ENCODE results near the gene EFCAB13. TPM values are rescaled to one million over a fixed set of nuclear protein-coding genes. Genes with fewer than 3 reads are reported as not detected.

Gene EFCAB13
- total and polyA plus RNA-seq, 12 donors, result 1.1 to 7.5 (median 3.4) TPM

DNA sequence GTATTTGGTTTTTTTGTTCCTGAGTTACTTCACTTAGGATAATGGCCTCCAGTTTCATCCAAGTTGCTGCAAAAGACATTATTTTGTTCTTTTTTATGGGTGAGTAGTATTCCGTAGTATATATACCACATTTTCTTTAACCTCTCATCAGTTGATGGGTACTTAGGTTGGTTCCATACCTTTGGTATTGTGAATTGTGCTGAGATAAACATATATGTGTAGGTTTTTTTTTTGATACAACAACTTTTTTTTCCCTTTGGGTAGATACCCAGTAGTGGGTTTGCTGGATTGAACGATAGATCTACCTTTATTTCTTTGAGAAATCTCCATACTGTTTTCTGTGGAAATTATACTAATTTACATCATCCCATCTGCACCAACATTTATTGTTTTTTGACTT is 6.8 kb downstream of the EFCAB13 start:
- TF ChIP-seq, protein P1, sequence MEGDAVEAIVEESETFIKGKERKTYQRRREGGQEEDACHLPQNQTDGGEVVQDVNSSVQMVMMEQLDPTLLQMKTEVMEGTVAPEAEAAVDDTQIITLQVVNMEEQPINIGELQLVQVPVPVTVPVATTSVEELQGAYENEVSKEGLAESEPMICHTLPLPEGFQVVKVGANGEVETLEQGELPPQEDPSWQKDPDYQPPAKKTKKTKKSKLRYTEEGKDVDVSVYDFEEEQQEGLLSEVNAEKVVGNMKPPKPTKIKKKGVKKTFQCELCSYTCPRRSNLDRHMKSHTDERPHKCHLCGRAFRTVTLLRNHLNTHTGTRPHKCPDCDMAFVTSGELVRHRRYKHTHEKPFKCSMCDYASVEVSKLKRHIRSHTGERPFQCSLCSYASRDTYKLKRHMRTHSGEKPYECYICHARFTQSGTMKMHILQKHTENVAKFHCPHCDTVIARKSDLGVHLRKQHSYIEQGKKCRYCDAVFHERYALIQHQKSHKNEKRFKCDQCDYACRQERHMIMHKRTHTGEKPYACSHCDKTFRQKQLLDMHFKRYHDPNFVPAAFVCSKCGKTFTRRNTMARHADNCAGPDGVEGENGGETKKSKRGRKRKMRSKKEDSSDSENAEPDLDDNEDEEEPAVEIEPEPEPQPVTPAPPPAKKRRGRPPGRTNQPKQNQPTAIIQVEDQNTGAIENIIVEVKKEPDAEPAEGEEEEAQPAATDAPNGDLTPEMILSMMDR (IDR thresholded peaks at IDR 0.05), result no peak
- TF ChIP-seq POLR2A (IDR thresholded peaks at IDR 0.05), result no peak
- intact Hi-C loops (cut with DNase I), result no loop called here
- Histone ChIP-seq H3K9me3 (replicated peaks in 1 of 3) (no peaks in the 10 kb centered on the region), H3K4me1 (replicated peaks in 1 of 2) (no peaks in the 10 kb centered on the region), H3K4me3 (no peak overlapping the region), H3K27ac (no peak overlapping the region), H3K27me3 (no peaks in the 10 kb centered on the region), H3K36me3 (replicated peaks in 1 of 2) (no peaks in the 10 kb centered on the region)
- no peak for DNase-seq
- 95 to 99% (median 97%) methylated on average over 2 of the region's 2 CpGs for WGBS, 4 donors

DNA sequence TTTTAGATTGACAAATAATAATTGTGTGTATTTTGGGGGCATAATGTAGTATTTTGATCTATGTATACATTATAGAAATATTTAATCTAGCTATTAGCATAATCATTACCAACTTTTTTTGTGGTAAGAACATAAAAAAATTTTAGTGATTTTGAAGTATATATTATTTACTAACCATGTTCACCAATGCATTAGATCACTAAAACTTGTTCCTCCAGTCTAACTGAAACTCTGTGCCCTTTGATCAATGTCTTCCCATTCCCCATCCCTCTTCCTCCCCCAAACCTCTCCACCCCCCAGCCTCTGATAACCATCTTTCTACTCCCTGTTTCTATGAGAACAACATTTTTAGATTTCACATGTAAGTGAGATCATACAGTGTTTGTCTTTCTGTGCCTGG is 8.5 kb downstream of the EFCAB13 start:
- no peaks in the 10 kb centered on the region for H3K36me3 ChIP-seq (replicated peaks in 1 of 2)
- DNase-seq, result no peak
- TF ChIP-seq, protein P1 (IDR thresholded peaks at IDR 0.05), result no peak

DNA sequence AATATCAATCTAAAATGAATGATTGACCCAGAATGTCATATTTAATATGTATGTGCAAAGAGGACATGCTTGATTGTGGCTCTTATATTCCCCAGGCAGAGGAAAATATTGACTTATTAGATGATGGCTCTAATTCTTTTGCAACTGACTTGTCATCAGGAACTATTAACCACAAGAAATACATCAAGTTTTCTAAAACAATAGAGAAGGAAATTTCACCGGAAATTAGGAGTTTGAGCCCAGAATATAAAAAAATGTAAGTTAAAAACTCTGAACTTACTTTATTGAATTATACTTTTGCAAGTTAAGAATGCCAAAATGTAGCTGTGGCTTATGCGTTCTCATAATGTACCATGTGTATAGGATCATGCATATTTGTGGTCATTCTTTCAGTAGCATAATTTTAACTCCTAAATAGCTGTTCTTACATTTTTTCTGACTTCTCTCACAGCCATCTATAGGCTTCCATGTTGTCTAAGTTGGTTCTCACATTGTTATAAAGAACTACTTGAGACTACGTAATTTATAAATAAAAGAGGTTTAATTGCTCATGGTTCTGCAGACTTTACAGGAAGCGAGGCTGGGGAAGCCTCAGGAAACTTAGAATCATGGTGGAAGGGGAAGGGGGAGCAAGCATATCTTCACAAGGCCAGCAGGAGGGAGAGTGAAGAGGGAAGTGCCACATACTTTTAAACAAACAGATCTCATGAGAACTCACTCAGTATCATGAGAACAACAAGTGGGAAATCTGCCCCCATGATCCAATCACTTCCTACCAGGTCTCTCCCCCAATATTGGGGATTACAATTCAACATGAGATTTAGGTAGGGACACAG is 11.6 kb downstream of the EFCAB13 start:
- intact Hi-C loops (cut with DNase I), result no loop called here
- TF ChIP-seq POLR2A (IDR thresholded peaks at IDR 0.05), result no peak
- TF ChIP-seq, protein P1 (IDR thresholded peaks at IDR 0.05), result no peak
- Histone ChIP-seq H3K9me3 (replicated peaks in 1 of 3) (no peaks in the 10 kb centered on the region), H3K4me3 (no peak overlapping the region), H3K36me3 (replicated peaks in 1 of 2) (no peaks in the 10 kb centered on the region), H3K27ac (no peak overlapping the region), H3K4me1 (replicated peaks in 1 of 2) (no peaks in the 10 kb centered on the region), H3K27me3 (no peaks in the 10 kb centered on the region)
- 78 to 81% (median 80%) methylated on average over 4 of the region's 4 CpGs for WGBS, 4 donors
- DNase-seq, result no peak

More for the DNA sequence above, 8.5 kb downstream of the EFCAB13 start:
- H3K27me3 ChIP-seq, result no peaks in the 10 kb centered on the region
- no peaks in the 10 kb centered on the region for H3K9me3 ChIP-seq (replicated peaks in 1 of 3)
- H3K4me3 ChIP-seq, result no peak overlapping the region
- intact Hi-C loops (cut with DNase I), result no loop called here
- no peaks in the 10 kb centered on the region for H3K4me1 ChIP-seq (replicated peaks in 1 of 2)
- H3K27ac ChIP-seq, result no peak overlapping the region

DNA sequence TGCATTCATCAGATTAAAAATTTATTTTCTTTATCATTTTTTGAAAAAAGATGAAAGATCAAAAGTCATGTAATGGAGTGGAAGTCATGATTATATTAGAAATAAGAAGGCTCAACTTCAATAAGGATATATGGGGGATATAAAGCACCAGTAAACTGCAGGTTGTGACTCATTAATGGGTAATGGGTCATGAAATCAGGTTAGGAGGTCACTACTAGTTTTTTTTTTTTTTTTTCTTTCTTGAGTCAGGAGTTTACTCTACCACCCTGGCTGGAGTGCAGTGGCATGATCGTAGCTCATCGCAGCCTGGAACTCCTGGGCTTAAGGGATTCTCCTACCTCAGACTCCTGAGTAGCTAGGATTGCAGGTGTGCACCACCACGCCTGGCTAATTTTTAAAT is 14.3 kb downstream of the EFCAB13 start:
- Histone ChIP-seq H3K4me1 (replicated peaks in 1 of 2) (no peaks in the 10 kb centered on the region), H3K4me3 (no peak overlapping the region), H3K9me3 (replicated peaks in 1 of 3) (no peaks in the 10 kb centered on the region), H3K27me3 (no peaks in the 10 kb centered on the region), H3K27ac (no peak overlapping the region), H3K36me3 (replicated peaks in 1 of 2) (no peaks in the 10 kb centered on the region)
- intact Hi-C loops (cut with DNase I), result no loop called here
- TF ChIP-seq, protein P1 (IDR thresholded peaks at IDR 0.05), result no peak
- TF ChIP-seq POLR2A (IDR thresholded peaks at IDR 0.05), result no peak
- 85 to 96% (median 93%) methylated on average over 3 of the region's 3 CpGs for WGBS, 4 donors
- DNase-seq, result no peak

Data from adrenal gland (tissue), 12 donors.